Body of pancreas (tissue), 4 donors: ENCODE results near the gene DNAH6. TPM values are rescaled to one million over a fixed set of nuclear protein-coding genes. Genes with fewer than 3 reads are reported as not detected.

Experiments
- ATAC-seq: fragments of 150-250 bp; one replicate; pipeline ENCODE4 v1.9.1; 2016
- DNase-seq, 4 donors: peaks; one replicate each; pipeline ENCODE4 v3.0.0-alpha.2; 2019
- H3K27ac ChIP-seq, 4 donors: fragments of 200-600 bp; sonication (generic); 1 replicate in 3 of 4; 2 replicates in 1 of 4; pipeline versions ENCODE4 v1.5.1 to v1.6.1; 2016 to 2019; ENCODE audit warnings: mild to moderate bottlenecking in 1 of 4, mixed read lengths in 1 of 4, moderate library complexity in 1 of 4
- H3K27me3 ChIP-seq, 2 donors: fragments of 200-600 bp; sonication (generic); one replicate each; pipeline ENCODE4 v1.6.0; 2016; ENCODE audit warnings: mild to moderate bottlenecking in 1 of 2
- H3K36me3 ChIP-seq, 2 donors: fragments of 200-600 bp; sonication (generic); replicated peaks in 1 of 2; 2 replicates each; pipeline ENCODE4 v1.5.1; 2016; ENCODE audit warnings: low read depth in 2 of 2; ENCODE audit not compliant: insufficient read depth in 1 of 2
- H3K4me1 ChIP-seq: fragments of 200-600 bp; sonication (generic); one replicate; pipeline ENCODE4 v1.6.0; 2016
- H3K4me3 ChIP-seq, 2 donors: fragments of 200-600 bp; sonication (generic); 1 replicate in 1 of 2; 2 replicates in 1 of 2; pipeline ENCODE4 v1.5.1; 2016 to 2019
- H3K9me3 ChIP-seq, 3 donors: fragments of 200-600 bp; sonication (generic); 1 replicate in 2 of 3; 2 replicates in 1 of 3; pipeline ENCODE4 v1.5.1; 2016
- POLR2A ChIP-seq, 3 donors: fragments of 450-650 bp; IDR thresholded peaks; one replicate each; pipeline ENCODE4 v1.6.1; 2016; ENCODE audit warnings: antibody characterized with exemption in 3 of 3, mild to moderate bottlenecking in 2 of 3
- WGBS, 2 donors: methylation state at CpG; one replicate each; pipeline ENCODE4 v1.1.5; 2017; 5-methylcytosine and 5-hydroxymethylcytosine counted together
- intact Hi-C: fragments of 100-400 bp; cut with DNase I; formaldehyde crosslinking; loops from one replicate; pipeline ENCODE4 v1.15.1; 2023
- total RNA-seq, 2 donors: library from RNA; depleted of rRNA; stranded (reverse); fragments of >200 nt; gene quantifications; one replicate each; pipeline ENCODE4 v1.1.0, GENCODE V29; 2016
- TF ChIP-seq, protein P1 (sequence below), 7 experiments: fragments of 450-650 bp in 4 of 7; fragments of 200-600 bp in 3 of 7; sonication (generic) in 3 of 7; IDR thresholded peaks; one replicate each; pipeline ENCODE4 v1.5.1; 2016 to 2019; ENCODE audit warnings: antibody characterized with exemption in 7 of 7

The DNAH6 gene
- total RNA-seq, 2 donors from 2014 or later = 1.3 to 2.6 TPM

DNA sequence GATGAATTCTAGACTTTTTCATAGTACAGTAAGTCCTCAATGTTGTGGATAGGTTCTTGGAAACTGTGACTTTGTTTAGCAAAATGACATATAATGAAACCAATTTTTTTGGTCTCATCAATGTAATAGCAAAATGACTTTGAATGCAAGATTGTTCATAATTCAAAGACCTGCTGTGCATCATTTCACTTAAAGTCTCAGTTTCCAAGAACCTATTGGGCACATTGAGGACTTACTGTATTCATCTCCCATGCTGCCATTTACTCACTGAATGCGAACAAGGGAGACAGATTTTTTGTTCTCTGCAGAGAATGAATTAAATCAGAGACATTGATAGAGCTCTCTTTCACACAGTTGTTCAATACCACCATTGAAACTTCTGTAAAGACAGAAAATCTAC is 211.0 kb downstream of the DNAH6 start:
- no peaks in the 10 kb centered on the region for H3K27me3 ChIP-seq
- 74 to 84% methylated on average over 1 of the region's 1 CpG for WGBS, 2 donors
- intact Hi-C loops = no loop called here
- TF ChIP-seq POLR2A (IDR thresholded peaks at IDR 0.05) = no peak
- TF ChIP-seq, protein P1, sequence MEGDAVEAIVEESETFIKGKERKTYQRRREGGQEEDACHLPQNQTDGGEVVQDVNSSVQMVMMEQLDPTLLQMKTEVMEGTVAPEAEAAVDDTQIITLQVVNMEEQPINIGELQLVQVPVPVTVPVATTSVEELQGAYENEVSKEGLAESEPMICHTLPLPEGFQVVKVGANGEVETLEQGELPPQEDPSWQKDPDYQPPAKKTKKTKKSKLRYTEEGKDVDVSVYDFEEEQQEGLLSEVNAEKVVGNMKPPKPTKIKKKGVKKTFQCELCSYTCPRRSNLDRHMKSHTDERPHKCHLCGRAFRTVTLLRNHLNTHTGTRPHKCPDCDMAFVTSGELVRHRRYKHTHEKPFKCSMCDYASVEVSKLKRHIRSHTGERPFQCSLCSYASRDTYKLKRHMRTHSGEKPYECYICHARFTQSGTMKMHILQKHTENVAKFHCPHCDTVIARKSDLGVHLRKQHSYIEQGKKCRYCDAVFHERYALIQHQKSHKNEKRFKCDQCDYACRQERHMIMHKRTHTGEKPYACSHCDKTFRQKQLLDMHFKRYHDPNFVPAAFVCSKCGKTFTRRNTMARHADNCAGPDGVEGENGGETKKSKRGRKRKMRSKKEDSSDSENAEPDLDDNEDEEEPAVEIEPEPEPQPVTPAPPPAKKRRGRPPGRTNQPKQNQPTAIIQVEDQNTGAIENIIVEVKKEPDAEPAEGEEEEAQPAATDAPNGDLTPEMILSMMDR (IDR thresholded peaks at IDR 0.05) = no peak
- H3K9me3 ChIP-seq = no peaks in the 10 kb centered on the region
- no peak for ATAC-seq
- no peak overlapping the region for H3K4me3 ChIP-seq
- no peak overlapping the region for H3K27ac ChIP-seq
- no peaks in the 10 kb centered on the region for H3K36me3 ChIP-seq
- no peaks in the 10 kb centered on the region for H3K4me1 ChIP-seq
- no peak for DNase-seq

DNA sequence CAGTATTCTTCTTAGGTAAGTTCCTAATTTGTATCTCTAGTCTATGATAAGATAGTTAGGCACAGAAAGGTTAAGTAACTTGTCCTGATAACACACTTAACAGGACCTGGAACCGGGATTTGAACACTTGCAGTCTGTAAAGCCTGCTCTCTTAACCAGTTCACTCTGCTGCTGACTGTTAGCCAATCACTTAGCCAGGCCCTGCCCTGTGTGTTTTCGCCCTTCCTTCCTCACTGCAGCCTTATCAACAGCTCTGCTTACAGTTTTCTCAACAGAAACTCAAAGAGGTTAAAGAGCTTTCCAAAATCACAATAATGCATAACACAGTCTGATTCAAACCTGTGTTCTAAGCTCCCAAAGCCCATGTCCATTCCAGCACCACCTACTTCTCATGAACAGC is 212.9 kb downstream of the DNAH6 start:
- no peak overlapping the region for H3K4me3 ChIP-seq
- H3K9me3 ChIP-seq = no peaks in the 10 kb centered on the region
- H3K36me3 ChIP-seq = no peaks in the 10 kb centered on the region
- H3K27ac ChIP-seq = no peak overlapping the region
- no peaks in the 10 kb centered on the region for H3K4me1 ChIP-seq
- no peak for TF ChIP-seq POLR2A (IDR thresholded peaks at IDR 0.05)
- TF ChIP-seq, protein P1 (IDR thresholded peaks at IDR 0.05) = no peak
- H3K27me3 ChIP-seq = no peaks in the 10 kb centered on the region
- no peak for ATAC-seq
- intact Hi-C loops = no loop called here
- WGBS, 2 donors = 55 to 62% methylated on average over 2 of the region's 2 CpGs
- no peak for DNase-seq

DNA sequence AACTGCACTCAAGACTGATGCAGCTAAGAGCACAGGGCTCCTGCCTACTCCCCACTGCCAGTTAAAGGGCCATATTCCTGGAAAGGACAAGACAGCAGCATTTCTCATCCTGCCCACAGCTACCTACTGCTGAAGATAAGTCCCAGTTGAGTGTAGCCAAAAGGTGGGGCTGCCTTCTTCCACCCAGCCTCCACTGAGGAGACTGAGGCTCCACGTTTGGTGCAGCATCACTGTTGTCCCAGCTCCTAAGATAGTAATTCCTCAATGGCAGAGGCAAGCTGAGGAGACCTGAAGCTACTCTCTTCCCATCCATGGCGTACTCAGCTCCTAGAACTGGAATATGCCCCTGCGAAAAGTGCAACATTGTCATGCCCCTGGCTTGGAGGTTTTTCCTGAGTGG is 214.9 kb downstream of the DNAH6 start:
- WGBS, 2 donors = 81 to 93% methylated on average over 3 of the region's 3 CpGs
- Histone ChIP-seq H3K4me1 (no peaks in the 10 kb centered on the region), H3K27ac (no peak overlapping the region), H3K36me3 (no peaks in the 10 kb centered on the region), H3K9me3 (no peaks in the 10 kb centered on the region), H3K4me3 (no peak overlapping the region), H3K27me3 (no peaks in the 10 kb centered on the region)
- no peak for ATAC-seq
- intact Hi-C loops = no loop called here
- DNase-seq = no peak
- TF ChIP-seq POLR2A (IDR thresholded peaks at IDR 0.05) = no peak
- TF ChIP-seq, protein P1 (IDR thresholded peaks at IDR 0.05) = no peak

DNA sequence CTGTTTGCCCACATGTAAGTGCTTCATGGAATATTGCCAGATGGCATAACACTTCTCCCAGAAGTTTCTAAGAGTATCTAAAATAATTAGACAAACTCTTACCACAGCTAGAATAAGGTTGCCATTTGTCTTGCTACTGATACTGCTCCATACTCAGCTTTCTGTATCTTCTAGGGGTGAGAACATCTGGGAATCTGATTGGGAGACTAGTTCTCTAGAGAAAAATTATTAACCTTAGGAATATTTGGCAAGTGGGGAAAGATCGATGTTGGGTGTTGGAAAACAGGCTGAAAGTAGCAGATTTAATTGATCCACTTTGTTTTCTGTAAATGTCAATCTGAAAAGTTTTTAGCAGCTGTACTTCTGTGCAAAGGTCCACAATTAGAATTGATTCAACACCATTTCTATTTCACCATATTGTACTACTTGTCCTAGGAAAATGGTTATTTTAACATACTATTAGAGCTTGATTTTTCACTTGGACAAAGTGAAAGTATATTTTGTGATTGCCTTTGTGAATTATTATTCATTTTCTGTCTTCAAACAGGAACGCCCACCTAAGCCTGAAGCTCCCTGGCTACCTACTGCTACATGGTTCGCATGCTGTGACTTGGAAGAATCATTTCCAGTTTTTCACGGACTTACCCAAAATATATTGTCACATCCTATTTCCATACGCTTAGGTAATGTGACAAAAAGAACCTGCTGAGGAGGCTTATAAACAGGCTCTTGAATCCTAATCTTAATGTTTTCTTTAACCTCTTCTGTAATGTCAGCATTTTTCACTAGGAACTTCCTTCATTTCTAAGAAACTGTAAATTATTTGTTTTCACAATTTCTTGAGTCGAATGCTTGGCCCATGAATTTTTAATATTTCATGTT is 216.8 kb downstream of the DNAH6 start:
- TF ChIP-seq POLR2A (IDR thresholded peaks at IDR 0.05) = no peak
- TF ChIP-seq, protein P1 (IDR thresholded peaks at IDR 0.05) = no peak
- H3K27ac ChIP-seq = no peak overlapping the region
- no peaks in the 10 kb centered on the region for H3K36me3 ChIP-seq
- H3K9me3 ChIP-seq = no peaks in the 10 kb centered on the region
- intact Hi-C loops = no loop called here
- no peak for DNase-seq
- H3K27me3 ChIP-seq = no peaks in the 10 kb centered on the region
- no peak overlapping the region for H3K4me3 ChIP-seq
- WGBS, 2 donors = 29 to 42% methylated on average over 6 of the region's 6 CpGs
- no peaks in the 10 kb centered on the region for H3K4me1 ChIP-seq
- ATAC-seq = no peak

DNA sequence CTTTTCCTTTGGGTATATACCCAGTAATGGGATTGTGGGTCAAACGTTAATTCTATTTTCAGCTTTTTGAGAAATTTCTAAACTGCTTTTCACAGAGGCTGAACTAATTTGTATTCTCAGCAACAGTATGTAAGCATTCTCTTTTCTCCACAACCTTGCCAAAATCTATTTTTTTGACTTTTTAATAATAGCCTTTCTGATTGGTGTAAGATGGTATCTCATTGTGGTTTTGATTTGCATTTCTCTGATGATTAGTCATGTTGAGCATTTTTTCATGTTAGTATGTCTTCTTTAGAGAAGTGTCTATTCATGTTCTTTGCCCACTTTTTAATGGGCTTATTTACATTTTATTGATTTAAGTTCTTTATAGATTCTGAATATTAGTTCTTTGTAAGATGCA is 219.1 kb downstream of the DNAH6 start:
- DNase-seq (no peak), ATAC-seq (no peak)
- Histone ChIP-seq H3K9me3 (no peaks in the 10 kb centered on the region), H3K36me3 (no peaks in the 10 kb centered on the region), H3K4me1 (no peaks in the 10 kb centered on the region), H3K27me3 (no peaks in the 10 kb centered on the region), H3K4me3 (no peak overlapping the region), H3K27ac (no peak overlapping the region)
- intact Hi-C loops = no loop called here
- TF ChIP-seq POLR2A (IDR thresholded peaks at IDR 0.05) = no peak
- TF ChIP-seq, protein P1 (IDR thresholded peaks at IDR 0.05) = no peak
- WGBS, 2 donors = 82 to 96% methylated on average over 1 of the region's 1 CpG
